Measurements from ENCODE around the gene GTPBP3. TPM values are rescaled to one million over a fixed set of nuclear protein-coding genes. Genes with fewer than 3 reads are reported as not detected.

GTPBP3 gene
- total and polyA plus RNA-seq, 2 of the 8 experiments (the other 6 are each of a cell fraction or from before 2014, with no cell fraction given), result 30.4 to 56.0 TPM

DNA sequence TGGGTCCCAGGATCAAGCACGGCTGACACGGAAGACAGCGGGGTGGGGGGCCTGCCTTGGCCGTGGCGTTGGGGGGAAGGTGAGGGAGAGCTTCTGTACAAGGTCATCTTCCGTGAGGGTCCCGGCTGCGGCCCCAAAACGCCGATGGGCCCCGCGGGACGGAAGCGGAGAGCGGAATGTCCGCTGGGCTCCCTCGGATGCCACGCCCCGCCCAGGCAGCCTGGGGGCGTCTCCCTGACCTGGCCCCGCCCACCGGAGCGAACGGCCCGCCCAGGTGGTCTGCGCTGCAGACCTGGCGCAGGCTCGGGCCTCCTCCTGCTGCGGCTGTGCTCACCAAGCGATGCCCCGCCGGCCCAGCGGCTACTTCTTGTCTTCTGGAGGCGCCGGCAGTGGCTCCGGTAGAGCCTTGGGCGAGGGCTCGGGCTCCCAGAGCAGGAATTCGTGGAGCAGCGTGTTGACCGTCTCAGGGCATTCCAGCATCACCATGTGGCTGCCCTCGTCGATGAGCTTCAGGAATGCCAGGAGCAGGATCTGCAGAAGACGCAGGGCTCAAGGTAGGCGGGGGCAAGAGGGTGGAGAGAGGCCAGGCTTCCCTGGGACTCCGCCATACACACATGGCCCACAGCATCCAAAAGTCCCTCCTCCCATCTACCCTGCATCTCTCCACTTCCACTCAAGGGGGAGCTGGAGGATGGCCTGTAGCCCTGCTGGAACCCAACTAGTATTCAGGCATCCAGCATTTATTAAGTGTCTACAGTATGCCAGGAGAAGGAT lies 44.9 kb upstream of the GTPBP3 start:
- 3% methylated on average over 26 of the region's 46 CpGs; no CpG with 5 or more reads in 1 of the 2 experiments for WGBS, 2 experiments (ENCODE audit: extremely low coverage in 1 of 2, insufficient coverage in 1 of 2, insufficient read length in 1 of 2, insufficient replicate concordance in 2 of 2, low coverage in 1 of 2, low lambda C conversion rate in 2 of 2, missing lambda C conversion rate in 1 of 2)
- H3K9ac ChIP-seq (replicated peaks in 1 of 4; ENCODE audit: extremely low read depth in 1 of 4, low read depth in 3 of 4, low read length in 3 of 4), result peak overlapping the region in 3 of 4 experiments; percentile 47 to 74 (median 48); a peak in 6 of 7 replicates
- CTCF ChIA-PET (ENCODE audit: partially characterized antibody), result interaction anchor here (0.6 to 2.5 kb wide), 11 partner anchors 9 to 216 kb away, joined by 3 to 29 read pairs (median 4); partner anchors contain the start of genes ABHD8, DDA1 and MRPL34
- TF ChIP-seq CEBPB (IDR thresholded peaks at IDR 0.05; ENCODE audit: low read depth, low read length), result no peak
- peak; percentile 86 for TF ChIP-seq TEAD4 (IDR thresholded peaks at IDR 0.05; ENCODE audit: low read depth, low read length)
- TF ChIP-seq, protein P1, sequence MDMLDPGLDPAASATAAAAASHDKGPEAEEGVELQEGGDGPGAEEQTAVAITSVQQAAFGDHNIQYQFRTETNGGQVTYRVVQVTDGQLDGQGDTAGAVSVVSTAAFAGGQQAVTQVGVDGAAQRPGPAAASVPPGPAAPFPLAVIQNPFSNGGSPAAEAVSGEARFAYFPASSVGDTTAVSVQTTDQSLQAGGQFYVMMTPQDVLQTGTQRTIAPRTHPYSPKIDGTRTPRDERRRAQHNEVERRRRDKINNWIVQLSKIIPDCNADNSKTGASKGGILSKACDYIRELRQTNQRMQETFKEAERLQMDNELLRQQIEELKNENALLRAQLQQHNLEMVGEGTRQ (IDR thresholded peaks at IDR 0.05; ENCODE audit: low read length), result no peak
- TF ChIP-seq MAFK (IDR thresholded peaks at IDR 0.05; ENCODE audit: low read depth, low read length), result no peak
- peak; percentile 50 to 63; a peak in 1 of 4 replicates for TF ChIP-seq SIN3A (conservative IDR thresholded peaks at IDR 0.05 in 1 of 2, IDR thresholded peaks at IDR 0.05 in 1 of 2; ENCODE audit: low read depth in 1 of 2, low read length in 2 of 2)
- TF ChIP-seq BACH1 (IDR thresholded peaks at IDR 0.05; ENCODE audit: low read length), result 0 out of 2 replicates have a peak, but pooled peaks have one; percentile 4
- 0 out of 2 replicates have a peak, but pooled peaks have one; percentile 23 for TF ChIP-seq JUND (IDR thresholded peaks at IDR 0.05; ENCODE audit: low read length)
- peak; percentile 64 for TF ChIP-seq YY1 (IDR thresholded peaks at IDR 0.05; ENCODE audit: low read depth, low read length)
- peak; percentile 69 for TF ChIP-seq KDM4A (IDR thresholded peaks at IDR 0.05; ENCODE audit: low read depth, low read length, severe bottlenecking)

More for the DNA sequence above, 44.9 kb upstream of the GTPBP3 start:
- H4K5ac ChIP-seq (ENCODE audit: insufficient read length, low read depth, low read length), result peak overlapping the region; percentile 18
- FAIRE-seq (peak; percentile 70), DNase-seq (ENCODE audit: low read depth in 1 of 2, low spot score in 2 of 2) (peak; percentile 82 to 98)
- peak overlapping the region; percentile 49 to 75 for H3K4me2 ChIP-seq (ENCODE audit: insufficient read depth in 1 of 2, low read depth in 2 of 2, low read length in 2 of 2)
- H2BK5ac ChIP-seq (ENCODE audit: low read depth, low read length), result peak overlapping the region; percentile 83
- H3K4ac ChIP-seq (replicated peaks; ENCODE audit: insufficient read length, low read depth, low read length), result no peak overlapping the region
- no peak overlapping the region for H2BK20ac ChIP-seq (ENCODE audit: low read length)
- H3K4me3 ChIP-seq (ENCODE audit: extremely low read depth in 1 of 4, insufficient read depth in 2 of 4, low read depth in 3 of 4, low read length in 4 of 4), result peak overlapping the region; percentile 44 to 67 (median 58)
- peaks cover 0 to 6% of the 10 kb centered on the region in 2 experiments; a peak in 1 of 4 replicates for H3K79me2 ChIP-seq (ENCODE audit: control insufficient read depth in 1 of 2, insufficient read depth in 2 of 2, low read length in 2 of 2)
- peak overlapping the region; percentile 91; the same call in 1 of the 2 replicates for H4K8ac ChIP-seq (ENCODE audit: extremely low read depth, insufficient read depth, low read length)
- no peak overlapping the region for H2BK120ac ChIP-seq (replicated peaks; ENCODE audit: low read depth, low read length)
- H3K27me3 ChIP-seq (replicated peaks in 1 of 4; ENCODE audit: control insufficient read depth in 3 of 4, extremely low read depth in 1 of 4, insufficient read depth in 3 of 4, low read length in 3 of 4), result no peaks in the 10 kb centered on the region
- H3K9me3 ChIP-seq (ENCODE audit: insufficient read depth in 2 of 2, low read depth in 1 of 2, low read length in 1 of 2), result no peaks in the 10 kb centered on the region
- H3K79me1 ChIP-seq (ENCODE audit: low read depth, low read length), result peaks cover 7% of the 10 kb centered on the region
- H3K56ac ChIP-seq (replicated peaks; ENCODE audit: insufficient read length, low read depth, low read length), result peak overlapping the region; percentile 94
- peak overlapping the region; percentile 27; the same call in 1 of the 2 replicates for H2BK12ac ChIP-seq (ENCODE audit: low read depth, low read length)
- POLR2A ChIA-PET (ENCODE audit: partially characterized antibody), result interaction anchor here (0.6 to 4.8 kb wide), 33 partner anchors 8 to 436 kb away, joined by 3 to 67 read pairs (median 3); partner anchors contain the start of genes ABHD8, ANO8, BABAM1 and DDA1
- H3K18ac ChIP-seq (ENCODE audit: extremely low read depth, low read length), result peak overlapping the region; percentile 91
- H3K4me1 ChIP-seq (replicated peaks in 1 of 4; ENCODE audit: control insufficient read depth in 3 of 4, insufficient read depth in 4 of 4, low read length in 3 of 4), result peaks cover 0 to 5% (median 4%) of the 10 kb centered on the region in 4 experiments; a peak in 5 of 7 replicates
- H4K91ac ChIP-seq (replicated peaks; ENCODE audit: insufficient read length, low read length), result peak overlapping the region; percentile 85
- H3K23me2 ChIP-seq (ENCODE audit: low read depth, low read length), result peaks cover 5% of the 10 kb centered on the region; the same call in 1 of the 2 replicates
- 0 out of 2 replicates have a peak overlapping the region, but pooled peaks have one; percentile 47 for H2AFZ ChIP-seq (ENCODE audit: low read length)
- H3K27ac ChIP-seq (ENCODE audit: low read depth, low read length), result peak overlapping the region; percentile 79
- peaks cover 0 to 8% of the 10 kb centered on the region in 2 experiments for H4K20me1 ChIP-seq (replicated peaks in 1 of 2; ENCODE audit: control insufficient read depth in 1 of 2, insufficient read depth in 2 of 2, low read length in 2 of 2)
- no peak overlapping the region for H3K23ac ChIP-seq (ENCODE audit: insufficient read length)
- H3K36me3 ChIP-seq (ENCODE audit: control insufficient read depth in 2 of 4, insufficient read depth in 4 of 4, low read length in 3 of 4), result peaks cover 0 to 5% (median 1%) of the 10 kb centered on the region in 4 experiments; a peak in 2 of 8 replicates
- 0 out of 2 replicates have a peak overlapping the region, but pooled peaks have one; percentile 66 for H2BK15ac ChIP-seq (ENCODE audit: low read length)
- no peak overlapping the region for H3K14ac ChIP-seq (ENCODE audit: insufficient read length)
- no peak overlapping the region for H2AK5ac ChIP-seq (ENCODE audit: low read depth, low read length)
